HK-2 (cell line): Measurements from ENCODE around the gene PEX11G.

Source experiments
- DNase-seq: peaks from one replicate; pipeline ENCODE4 v3.0.0-alpha.2; 2018; ENCODE audit not compliant: unreplicated experiment

Gene PEX11G

GRCh38 chr19:7494416-7495098 is 5.7 kb upstream of the PEX11G start:
- DNase-seq, result no peak

DNA sequence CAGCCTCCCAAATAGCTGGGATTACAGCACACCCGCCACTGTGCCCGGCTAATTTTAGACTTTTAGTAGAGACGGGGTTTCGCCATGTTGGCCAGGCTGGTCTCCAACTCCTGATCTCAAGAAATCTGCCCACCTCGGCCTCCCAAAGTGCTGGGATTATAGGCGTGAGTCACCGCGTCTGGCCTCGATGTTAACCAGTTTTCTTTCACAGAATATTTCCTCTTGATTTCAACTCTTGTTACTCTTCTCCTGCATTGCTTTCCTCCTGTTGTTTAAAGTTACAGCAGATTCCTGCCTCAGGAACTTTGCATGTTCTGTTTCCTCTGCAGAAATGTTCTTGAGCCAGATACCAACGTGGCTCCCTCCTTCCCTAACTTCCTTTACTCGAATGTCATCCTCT is 3.7 kb upstream of the PEX11G start:
- no peak for DNase-seq

DNA sequence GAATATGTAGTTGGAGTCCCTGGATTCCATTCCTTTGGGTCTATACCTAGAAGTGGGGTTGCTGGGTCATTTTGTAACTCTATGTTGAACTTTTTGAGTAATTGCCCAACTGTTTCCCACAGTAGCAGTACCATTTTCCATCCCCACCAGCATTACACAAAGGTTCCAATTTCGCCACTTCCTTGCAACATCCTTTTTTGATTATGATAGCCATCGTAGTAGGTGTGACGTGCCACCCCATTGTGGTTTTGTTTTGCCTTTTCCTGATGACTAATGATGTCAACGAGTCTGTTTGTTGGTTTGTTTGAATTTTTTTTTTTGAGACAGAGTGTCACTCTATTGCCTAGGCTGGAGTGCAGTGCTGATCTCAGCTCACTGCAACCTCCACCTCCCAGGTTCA is 3.3 kb upstream of the PEX11G start:
- DNase-seq, result no peak

- DNase-seq, result no peak
Observed at GRCh38 chr19:7489609-7490044, 792 bp upstream of the PEX11G start.

- DNase-seq, result no peak
Observed at GRCh38 chr19:7486923-7487322, 1.9 kb downstream of the PEX11G start.

DNA sequence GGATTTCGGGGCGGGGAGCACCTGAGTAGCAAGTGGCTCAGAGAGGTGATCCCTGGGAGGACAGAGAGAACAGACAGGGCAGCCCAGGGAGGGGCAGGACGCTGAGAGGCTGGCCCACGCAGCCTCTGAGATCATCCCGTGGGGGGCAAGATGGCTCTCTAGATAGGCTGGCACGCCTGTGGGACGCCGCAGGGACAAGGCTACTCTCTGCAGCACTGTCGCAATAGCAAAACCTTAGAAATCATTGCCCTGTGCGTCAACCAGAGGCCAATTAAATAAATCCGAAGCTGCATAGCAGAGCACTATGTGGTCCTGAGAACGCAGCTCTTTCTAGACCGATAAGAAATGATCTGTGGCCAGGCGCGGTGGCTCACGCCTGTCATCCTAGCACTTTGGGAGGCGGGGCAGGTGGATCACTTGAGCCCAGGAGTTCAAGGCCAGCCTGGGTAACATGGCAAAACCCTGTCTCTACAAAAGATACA is 5.1 kb downstream of the PEX11G start:
- DNase-seq, result no peak

DNA sequence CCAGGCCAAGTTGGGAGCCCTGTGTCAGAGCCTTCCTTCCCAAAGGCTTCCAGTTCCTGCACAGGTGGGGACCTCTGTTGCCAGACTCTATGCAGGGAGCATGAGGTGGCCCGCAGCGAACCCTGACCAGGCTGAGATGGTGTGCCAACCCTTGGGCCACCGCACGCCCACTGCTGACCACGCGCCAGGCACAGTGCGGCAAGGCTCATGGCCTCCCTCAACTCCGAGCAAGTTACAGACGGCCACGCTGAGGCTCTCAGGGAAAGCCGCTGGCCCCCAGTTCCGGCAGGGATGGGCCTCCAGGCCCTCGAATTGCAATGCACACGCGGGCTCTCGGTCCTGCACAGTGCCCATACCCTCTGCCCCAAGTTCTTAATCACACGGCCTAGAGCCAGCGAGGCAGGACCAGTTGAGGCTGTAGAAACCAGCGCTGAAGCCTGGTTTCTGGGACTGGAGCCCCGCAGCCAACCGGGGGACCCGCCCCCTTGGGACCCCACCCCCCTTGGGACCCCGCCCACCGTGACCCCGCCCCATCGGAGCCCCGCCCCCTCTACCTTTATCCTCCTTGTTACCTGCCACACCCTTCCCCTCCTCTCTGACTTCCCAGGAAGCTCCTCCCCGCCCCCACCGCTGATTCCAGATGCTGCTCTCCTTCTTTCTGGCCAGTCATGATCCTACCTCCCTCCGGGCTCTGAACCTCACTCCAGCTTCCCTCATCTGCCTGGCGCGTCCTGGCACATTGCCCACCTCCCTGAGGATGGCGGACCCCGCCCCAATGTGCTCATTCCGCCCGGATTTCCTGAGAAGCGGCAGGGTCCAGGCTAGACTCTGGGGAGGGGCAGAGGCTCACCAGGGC is 6.0 kb downstream of the PEX11G start:
- no peak for DNase-seq

GRCh38 chr19:7480970-7481255 is 7.9 kb downstream of the PEX11G start:
- no peak for DNase-seq

DNA sequence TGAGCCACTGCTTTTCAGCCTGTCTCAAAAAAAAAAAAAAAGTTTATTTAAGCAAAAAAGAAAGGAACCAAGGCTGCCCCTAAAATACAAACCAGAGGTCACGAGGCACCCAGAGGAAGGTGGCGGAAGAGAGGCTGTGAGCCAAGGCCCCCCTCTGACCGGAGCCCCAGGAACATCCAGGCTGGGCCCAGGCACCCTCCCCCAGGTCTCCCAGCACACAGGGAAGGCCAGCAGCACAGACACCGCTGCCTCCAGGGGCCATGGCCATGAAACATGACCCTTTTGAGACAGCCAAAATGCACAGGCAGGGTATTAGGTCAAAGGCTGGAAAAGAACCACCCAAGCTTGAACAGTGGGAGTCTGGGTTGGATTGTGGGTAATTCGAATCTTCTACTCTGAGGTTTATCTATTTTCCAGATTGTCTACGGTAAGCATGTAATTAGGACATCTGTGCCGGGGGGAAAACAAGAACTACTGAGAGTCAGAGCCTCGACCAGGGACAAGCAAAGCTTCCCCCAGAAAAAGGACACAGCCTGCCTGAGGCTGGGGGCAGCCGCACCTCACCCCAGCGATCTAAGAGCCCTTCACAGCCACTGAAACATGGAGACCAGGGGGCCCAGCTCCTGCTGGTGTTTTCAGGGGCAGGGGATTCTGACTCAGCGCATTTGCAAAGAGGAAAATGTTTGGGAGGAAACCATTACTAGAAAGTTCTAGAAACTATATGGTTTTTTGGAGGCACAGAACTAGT is 8.4 kb downstream of the PEX11G start:
- DNase-seq, result no peak

GRCh38 chr19:7478843-7479227 is 10.0 kb downstream of the PEX11G start:
- DNase-seq, result no peak

DNA sequence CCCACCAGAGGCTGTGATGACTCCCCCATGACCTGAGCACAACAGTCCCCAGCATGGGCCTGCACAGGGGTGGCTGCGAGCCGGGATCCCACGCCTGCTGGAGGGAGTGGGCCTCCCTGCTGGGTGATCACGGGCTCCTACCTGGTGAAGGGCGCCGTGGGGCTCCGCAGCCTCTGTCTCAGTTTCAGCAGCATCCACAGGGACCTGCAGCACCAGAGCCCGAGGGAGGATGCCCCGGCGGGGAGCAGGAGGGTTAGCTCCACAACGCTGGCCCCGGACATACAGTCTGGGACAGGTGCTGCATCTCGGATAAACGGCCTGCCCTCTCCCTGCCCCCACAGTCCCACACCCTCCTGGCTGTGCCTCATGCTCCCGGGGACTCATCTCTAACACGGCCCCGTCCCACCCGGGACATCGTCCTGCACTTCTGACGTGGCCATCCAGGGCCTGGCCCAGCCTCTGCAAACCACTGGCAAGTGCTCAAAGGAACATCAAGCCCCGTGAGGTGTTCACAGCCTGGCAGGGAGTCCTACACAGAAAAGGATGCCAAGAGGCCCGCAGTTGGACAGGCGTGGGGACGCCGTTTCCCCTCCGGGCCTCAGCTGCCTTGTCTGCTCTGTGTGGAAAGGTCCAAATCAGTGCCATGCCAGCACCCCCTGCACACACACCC is 10.5 kb downstream of the PEX11G start:
- no peak for DNase-seq

DNA sequence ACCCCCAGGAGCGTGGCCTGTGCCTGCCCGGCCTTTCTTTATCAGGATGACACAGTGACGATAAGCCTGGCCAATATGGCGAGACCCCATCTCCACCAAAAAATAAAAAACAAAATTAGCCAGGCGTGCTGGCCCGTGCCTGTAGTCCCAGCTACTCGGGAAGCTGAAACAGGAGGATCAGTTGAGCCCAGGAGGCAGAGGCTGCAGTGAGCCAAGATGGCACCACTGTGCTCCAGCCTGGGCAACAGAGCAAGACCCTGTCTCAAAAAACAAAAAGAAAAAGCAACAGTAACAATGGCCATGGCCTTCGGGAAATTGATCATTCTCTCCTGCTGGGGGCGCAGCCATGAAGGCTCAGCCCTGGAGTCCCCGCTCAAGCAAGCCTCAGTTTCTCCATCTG is 11.1 kb downstream of the PEX11G start:
- DNase-seq, result no peak

GRCh38 chr19:7476777-7477494 is 11.9 kb downstream of the PEX11G start:
- DNase-seq, result no peak

GRCh38 chr19:7476241-7476640 is 12.6 kb downstream of the PEX11G start:
- no peak for DNase-seq

GRCh38 chr19:7475665-7476064 is 13.2 kb downstream of the PEX11G start:
- no peak for DNase-seq

GRCh38 chr19:7471696-7472615 is 16.9 kb downstream of the PEX11G start:
- no peak for DNase-seq

- DNase-seq, result no peak
Observed at GRCh38 chr19:7470540-7471305, 18.1 kb downstream of the PEX11G start.

DNA sequence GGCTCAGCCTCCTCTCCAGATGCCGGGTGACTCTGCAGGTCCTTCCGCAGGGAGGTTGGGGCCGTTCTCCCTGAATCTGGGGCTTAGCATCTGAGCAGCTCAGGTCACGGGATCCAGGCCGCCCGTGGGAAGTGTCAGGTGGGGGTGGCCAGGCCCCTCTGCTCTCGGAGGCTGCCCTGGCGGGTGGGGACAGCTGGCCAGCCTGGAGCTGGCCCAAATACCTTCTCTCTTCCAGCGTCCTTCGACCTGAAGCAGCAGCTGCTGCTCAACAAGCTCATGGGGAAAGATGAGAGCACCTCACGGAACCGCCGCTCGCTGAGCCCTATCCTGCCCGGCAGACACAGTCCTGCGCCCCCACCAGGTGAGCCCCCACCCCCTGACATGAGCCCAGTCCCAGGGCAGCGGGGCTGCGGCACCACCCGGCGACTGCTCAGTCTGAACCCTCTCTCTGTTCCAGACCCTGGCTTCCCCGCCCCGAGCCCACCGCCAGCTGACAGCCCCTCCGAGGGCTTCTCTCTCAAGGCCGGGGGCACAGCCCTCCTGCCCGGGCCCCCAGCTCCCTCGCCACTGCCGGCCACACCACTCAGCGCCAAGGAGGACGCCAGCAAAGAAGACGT is 19.1 kb downstream of the PEX11G start:
- no peak for DNase-seq

GRCh38 chr19:7468840-7469239 is 20.0 kb downstream of the PEX11G start:
- DNase-seq, result no peak
